SK-N-SH (cell line): ENCODE data around the gene RFNG. TPM values are rescaled to one million over a fixed set of nuclear protein-coding genes. Genes with fewer than 3 reads are reported as not detected.

Experiments
- CTCF ChIA-PET: fragments of 300-600, 350-600 bp; formaldehyde crosslinking; extraction: SDS; loops from one replicate; lab custom pipeline; 2021; lab: Yijun Ruan, JAX
- POLR2A ChIA-PET: fragments of 350-600 bp; sonication (Branson Sonifier 250); formaldehyde crosslinking; extraction: SDS; loops from one replicate; lab custom pipeline; 2020; ENCODE audit warnings: antibody characterized with exemption, inconsistent platforms; lab: Yijun Ruan, JAX
- DNase-seq: peaks from one replicate; pipeline ENCODE4 v3.0.0; 2012
- H2AFZ ChIP-seq: fragments of 200-600 bp; sonication (generic); 2 replicates; pipeline ENCODE4 v1.8.1; 2016; ENCODE audit warnings: antibody characterized with exemption, mild to moderate bottlenecking, low read depth
- H3F3A ChIP-seq: fragments of 200-600 bp; sonication (generic); replicated peaks from 2 replicates; pipeline ENCODE3; 2016; ENCODE audit warnings: antibody characterized with exemption, mild to moderate bottlenecking; ENCODE audit not compliant: insufficient read depth
- H3K27ac ChIP-seq, 2 experiments: fragments of 200-500 bp in 1 of 2; fragments of 200-600 bp in 1 of 2; sonication (Bioruptor generic) in 1 of 2; sonication (generic), shearing (Covaris generic) in 1 of 2; 2 replicates each; pipeline versions ENCODE4 v1.5.1 to v1.6.1; 2014 to 2016; ENCODE audit warnings: low read depth in 2 of 2, inconsistent platforms in 1 of 2, low read length in 1 of 2, mild to moderate bottlenecking in 1 of 2, mixed read lengths in 1 of 2
- H3K27me3 ChIP-seq: fragments of 200-600 bp; sonication (generic), shearing (Covaris generic); 2 replicates; pipeline ENCODE4 v1.6.1; 2016; ENCODE audit warnings: mixed run types; ENCODE audit not compliant: insufficient read depth
- H3K36me3 ChIP-seq, 2 experiments: fragments of 200-500 bp in 1 of 2; fragments of 200-600 bp in 1 of 2; sonication (Bioruptor generic) in 1 of 2; sonication (generic) in 1 of 2; replicated peaks in 1 of 2; 2 replicates each; pipeline versions ENCODE3 to v1.5.1; 2014 to 2016; ENCODE audit warnings: low read length in 1 of 2, mild to moderate bottlenecking in 1 of 2; ENCODE audit not compliant: insufficient read depth in 2 of 2, control insufficient read depth in 1 of 2
- H3K4me1 ChIP-seq, 2 experiments: fragments of 200-500 bp in 1 of 2; fragments of 200-600 bp in 1 of 2; sonication (Bioruptor generic) in 1 of 2; sonication (generic), shearing (Covaris generic) in 1 of 2; 2 replicates each; pipeline versions ENCODE4 v1.5.1 to v1.6.1; 2014 to 2016; ENCODE audit warnings: low read depth in 1 of 2, low read length in 1 of 2, mixed run types in 1 of 2; ENCODE audit not compliant: insufficient read depth in 2 of 2, control insufficient read depth in 1 of 2
- H3K4me2 ChIP-seq: fragments of 200-600 bp; sonication (generic), shearing (Covaris generic); 2 replicates; pipeline ENCODE4 v1.6.1; 2017; ENCODE audit warnings: mixed run types
- H3K4me3 ChIP-seq, 2 experiments: fragments of 200-500 bp in 1 of 2; fragments of 200-600 bp in 1 of 2; sonication (Bioruptor generic) in 1 of 2; sonication (generic), shearing (Covaris generic) in 1 of 2; 2 replicates each; pipeline versions ENCODE4 v1.5.1 to v1.8.1; 2014 to 2016; ENCODE audit warnings: low read depth in 2 of 2, inconsistent platforms in 1 of 2, low read length in 1 of 2, mild to moderate bottlenecking in 1 of 2, mixed read lengths in 1 of 2, moderate library complexity in 1 of 2
- H3K79me2 ChIP-seq: fragments of 200-600 bp; sonication (generic); 2 replicates; pipeline ENCODE4 v1.8.1; 2017; ENCODE audit warnings: mild to moderate bottlenecking; ENCODE audit not compliant: insufficient read depth
- H3K9ac ChIP-seq: fragments of 200-600 bp; sonication (generic); 2 replicates; pipeline ENCODE4 v1.6.1; 2017; ENCODE audit warnings: mixed run types
- H3K9me2 ChIP-seq: fragments of 200-600 bp; sonication (generic); 2 replicates; pipeline ENCODE4 v1.6.1; 2017; ENCODE audit warnings: mixed run types
- H3K9me3 ChIP-seq: fragments of 200-600 bp; sonication (generic); 2 replicates; pipeline ENCODE4 v1.6.1; 2017; ENCODE audit warnings: mixed run types, mild to moderate bottlenecking, moderate library complexity
- H4K20me1 ChIP-seq: fragments of 200-600 bp; sonication (generic); 2 replicates; pipeline ENCODE4 v1.6.1; 2017; ENCODE audit warnings: mild to moderate bottlenecking, mixed run types; ENCODE audit not compliant: insufficient read depth
- FOSL2 ChIP-seq: IDR thresholded peaks from 2 replicates; pipeline ENCODE4 v1.4.0; 2012; ENCODE audit warnings: low read depth, mild to moderate bottlenecking, moderate library complexity, borderline replicate concordance
- GABPA ChIP-seq: IDR thresholded peaks from 2 replicates; pipeline ENCODE4 v1.4.0; 2012; ENCODE audit warnings: low read depth, mild to moderate bottlenecking
- MEF2A ChIP-seq: IDR thresholded peaks from 2 replicates; pipeline ENCODE4 v1.4.0; 2012; ENCODE audit warnings: low read depth, borderline replicate concordance
- NFIC ChIP-seq: IDR thresholded peaks from 2 replicates; pipeline ENCODE4 v1.4.0; 2012; ENCODE audit warnings: borderline replicate concordance
- PBX3 ChIP-seq: IDR thresholded peaks from 2 replicates; pipeline ENCODE4; 2012
- POLR2AphosphoS5 ChIP-seq: IDR thresholded peaks from 2 replicates; pipeline ENCODE4 v1.6.1; 2012; ENCODE audit warnings: low read depth, low read length
- REST ChIP-seq: IDR thresholded peaks from 2 replicates; pipeline ENCODE4 v1.6.1; 2012; ENCODE audit warnings: mild to moderate bottlenecking, low read depth, low read length, moderate library complexity
- RXRA ChIP-seq: IDR thresholded peaks from 2 replicates; pipeline ENCODE4 v1.4.0; 2012; ENCODE audit warnings: low read depth, mild to moderate bottlenecking, borderline replicate concordance
- SIN3A ChIP-seq: IDR thresholded peaks from 2 replicates; pipeline ENCODE4 v1.6.1; 2012; ENCODE audit warnings: low read depth, mild to moderate bottlenecking, low read length, moderate library complexity, borderline replicate concordance
- TAF1 ChIP-seq: IDR thresholded peaks from 2 replicates; pipeline ENCODE4 v1.6.1; 2012; ENCODE audit warnings: low read depth, mild to moderate bottlenecking, low read length, moderate library complexity, borderline replicate concordance
- USF1 ChIP-seq: IDR thresholded peaks from 2 replicates; pipeline ENCODE4 v1.4.0; 2012; ENCODE audit warnings: low read depth, borderline replicate concordance
- USF2 ChIP-seq: fragments of 150-350 bp; IDR thresholded peaks from 2 replicates; pipeline ENCODE4 v1.6.1; 2017; ENCODE audit warnings: antibody characterized with exemption, low read length, low read depth, borderline replicate concordance
- WGBS: methylation state at CpG from one replicate; pipeline ENCODE4 v1.1.6; 2017; ENCODE audit warnings: low lambda C conversion rate; 5-methylcytosine and 5-hydroxymethylcytosine counted together
- polyA plus RNA-seq, 3 experiments: library from polyadenylated mRNA; depleted of rRNA; stranded (reverse); fragments of >200 nt; gene quantifications; 2 replicates each; pipeline ENCODE4 v1.2.3, GENCODE V29; 2012
- TF ChIP-seq, protein P1 (sequence below): IDR thresholded peaks from 2 replicates; pipeline ENCODE4 v1.4.0; 2012; ENCODE audit warnings: low read depth
- TF ChIP-seq, protein P2 (sequence below): fragments of 200-600 bp; sonication (generic); IDR thresholded peaks from 2 replicates; pipeline ENCODE4 v1.6.1; 2017; ENCODE audit warnings: antibody characterized with exemption, mild to moderate bottlenecking, moderate library complexity

The RFNG gene
- polyA plus RNA-seq, 1 of the 3 experiments (the other 2 are of a cell fraction), result 68.6 TPM

DNA sequence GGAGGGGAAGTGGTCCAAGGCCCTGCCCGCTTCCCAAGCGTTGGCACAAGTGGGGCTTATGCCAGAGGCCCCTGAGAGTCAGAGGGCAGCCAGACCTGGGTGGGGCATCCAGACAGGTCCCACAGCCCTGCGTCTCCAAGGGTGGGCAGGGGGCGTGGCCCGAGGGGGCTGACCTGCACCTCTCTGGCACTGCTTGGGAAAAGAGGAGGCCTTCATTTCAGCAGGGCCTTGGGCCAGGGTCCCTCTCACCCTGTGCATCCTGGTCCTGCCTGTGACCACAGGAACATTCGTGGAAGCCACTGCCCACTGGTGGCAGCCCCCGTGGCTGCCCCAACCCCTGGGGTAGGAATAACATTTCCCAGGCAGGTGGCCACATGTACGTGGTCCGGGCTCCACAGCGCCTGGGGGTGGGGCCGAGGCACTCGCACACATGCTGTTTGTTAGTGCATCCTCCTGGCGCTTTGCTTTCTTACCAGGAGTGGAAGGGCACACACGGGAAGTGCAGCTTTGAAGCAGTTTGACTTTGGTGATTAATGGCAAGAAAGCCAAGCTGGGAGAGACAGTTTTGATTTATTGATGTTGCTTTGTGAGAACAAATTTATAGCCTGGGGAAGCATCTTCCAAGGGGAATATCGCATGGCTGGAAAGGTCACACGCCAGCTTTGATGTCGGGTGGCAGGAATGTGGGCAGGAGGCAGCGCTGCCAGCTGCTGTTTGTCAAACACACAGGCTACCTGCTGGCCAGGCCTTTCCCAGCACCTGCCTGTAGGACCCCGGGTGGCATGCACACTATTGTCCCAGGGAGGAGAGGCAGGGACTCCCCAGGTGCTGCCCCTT, 33.2 kb downstream of the RFNG start:
- Histone ChIP-seq H3K9ac (no peak overlapping the region), H4K20me1 (peaks cover 17% of the 10 kb centered on the region), H3K36me3 (peaks cover 7 to 23% of the 10 kb centered on the region in 2 experiments), H3K79me2 (peaks cover 29% of the 10 kb centered on the region), H3K4me2 (no peak overlapping the region), H3K9me3 (no peaks in the 10 kb centered on the region), H3K4me3 (no peak overlapping the region), H3K9me2 (no peaks in the 10 kb centered on the region), H3K27me3 (no peaks in the 10 kb centered on the region), H2AFZ (no peak overlapping the region), H3K27ac (no peak overlapping the region), H3K4me1 (peaks cover 12 to 33% of the 10 kb centered on the region in 2 experiments; a peak in 3 of 4 replicates), H3F3A (peaks cover 32% of the 10 kb centered on the region)
- WGBS, result 79% methylated on average over 14 of the region's 19 CpGs
- no peak for TF ChIP-seq USF2
- TF ChIP-seq POLR2AphosphoS5, result peak; percentile 14; the same call in 1 of the 2 replicates
- TF ChIP-seq TAF1, result no peak
- peak; percentile 38 for TF ChIP-seq PBX3
- TF ChIP-seq, protein P1, sequence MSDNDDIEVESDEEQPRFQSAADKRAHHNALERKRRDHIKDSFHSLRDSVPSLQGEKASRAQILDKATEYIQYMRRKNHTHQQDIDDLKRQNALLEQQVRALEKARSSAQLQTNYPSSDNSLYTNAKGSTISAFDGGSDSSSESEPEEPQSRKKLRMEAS, result no peak
- no peak for TF ChIP-seq RXRA
- TF ChIP-seq FOSL2, result no peak
- no peak for TF ChIP-seq MEF2A
- no peak for TF ChIP-seq SIN3A
- no peak for TF ChIP-seq NFIC
- ChIA-PET CTCF (interaction anchor here (0.6 to 35.7 kb wide), 9 partner anchors 8 to 91 kb away, joined by 3 to 1216 read pairs (median 43); partner anchors contain the start of genes MAFG, MYADML2, NOTUM and RAC3), POLR2A (interaction anchor here (0.7 kb wide), 1 partner anchor 18 kb away, joined by 3 read pairs; no protein-coding TSS in a partner anchor)
- DNase-seq, result no peak

- no peak overlapping the region for H3K4me3 ChIP-seq
- no peak overlapping the region for H3K4me2 ChIP-seq
- ChIA-PET CTCF (interaction anchor here (0.9 to 35.7 kb wide), 2 partner anchors 13 to 52 kb away, joined by 5 to 1216 read pairs; partner anchors contain the start of gene NOTUM), POLR2A (no interaction called here)
- peaks cover 7 to 23% of the 10 kb centered on the region in 2 experiments for H3K36me3 ChIP-seq
- no peaks in the 10 kb centered on the region for H3K9me2 ChIP-seq
- WGBS, result 86% methylated on average over 12 of the region's 13 CpGs
- DNase-seq, result no peak
- H3K9ac ChIP-seq, result no peak overlapping the region
- H3K4me1 ChIP-seq, result peaks cover 12 to 40% of the 10 kb centered on the region in 2 experiments; a peak in 3 of 4 replicates
- H2AFZ ChIP-seq, result no peak overlapping the region
- peaks cover 32% of the 10 kb centered on the region for H3F3A ChIP-seq
- peaks cover 17% of the 10 kb centered on the region for H4K20me1 ChIP-seq
- H3K27me3 ChIP-seq, result no peaks in the 10 kb centered on the region
- H3K9me3 ChIP-seq, result no peaks in the 10 kb centered on the region
- H3K79me2 ChIP-seq, result peaks cover 29% of the 10 kb centered on the region
- no peak overlapping the region for H3K27ac ChIP-seq
- TF ChIP-seq NFIC, result no peak
- TF ChIP-seq FOSL2, result no peak
- TF ChIP-seq USF1, result no peak
- TF ChIP-seq, protein P2, sequence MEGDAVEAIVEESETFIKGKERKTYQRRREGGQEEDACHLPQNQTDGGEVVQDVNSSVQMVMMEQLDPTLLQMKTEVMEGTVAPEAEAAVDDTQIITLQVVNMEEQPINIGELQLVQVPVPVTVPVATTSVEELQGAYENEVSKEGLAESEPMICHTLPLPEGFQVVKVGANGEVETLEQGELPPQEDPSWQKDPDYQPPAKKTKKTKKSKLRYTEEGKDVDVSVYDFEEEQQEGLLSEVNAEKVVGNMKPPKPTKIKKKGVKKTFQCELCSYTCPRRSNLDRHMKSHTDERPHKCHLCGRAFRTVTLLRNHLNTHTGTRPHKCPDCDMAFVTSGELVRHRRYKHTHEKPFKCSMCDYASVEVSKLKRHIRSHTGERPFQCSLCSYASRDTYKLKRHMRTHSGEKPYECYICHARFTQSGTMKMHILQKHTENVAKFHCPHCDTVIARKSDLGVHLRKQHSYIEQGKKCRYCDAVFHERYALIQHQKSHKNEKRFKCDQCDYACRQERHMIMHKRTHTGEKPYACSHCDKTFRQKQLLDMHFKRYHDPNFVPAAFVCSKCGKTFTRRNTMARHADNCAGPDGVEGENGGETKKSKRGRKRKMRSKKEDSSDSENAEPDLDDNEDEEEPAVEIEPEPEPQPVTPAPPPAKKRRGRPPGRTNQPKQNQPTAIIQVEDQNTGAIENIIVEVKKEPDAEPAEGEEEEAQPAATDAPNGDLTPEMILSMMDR, result no peak
- TF ChIP-seq REST, result no peak
- no peak for TF ChIP-seq GABPA
- TF ChIP-seq, protein P1, result no peak
- TF ChIP-seq TAF1, result no peak
Measured at GRCh38 chr17:82017612-82018151, 33.9 kb downstream of the RFNG start.
